ENCODE results near the gene CMTR2. TPM values are rescaled to one million over a fixed set of nuclear protein-coding genes. Genes with fewer than 3 reads are reported as not detected.
"Not testable (repeated sequence)": the region's sequence is repeated elsewhere in the genome, so short reads cannot be mapped to it uniquely, and the experiment has no call there.

CMTR2 gene, protein sequence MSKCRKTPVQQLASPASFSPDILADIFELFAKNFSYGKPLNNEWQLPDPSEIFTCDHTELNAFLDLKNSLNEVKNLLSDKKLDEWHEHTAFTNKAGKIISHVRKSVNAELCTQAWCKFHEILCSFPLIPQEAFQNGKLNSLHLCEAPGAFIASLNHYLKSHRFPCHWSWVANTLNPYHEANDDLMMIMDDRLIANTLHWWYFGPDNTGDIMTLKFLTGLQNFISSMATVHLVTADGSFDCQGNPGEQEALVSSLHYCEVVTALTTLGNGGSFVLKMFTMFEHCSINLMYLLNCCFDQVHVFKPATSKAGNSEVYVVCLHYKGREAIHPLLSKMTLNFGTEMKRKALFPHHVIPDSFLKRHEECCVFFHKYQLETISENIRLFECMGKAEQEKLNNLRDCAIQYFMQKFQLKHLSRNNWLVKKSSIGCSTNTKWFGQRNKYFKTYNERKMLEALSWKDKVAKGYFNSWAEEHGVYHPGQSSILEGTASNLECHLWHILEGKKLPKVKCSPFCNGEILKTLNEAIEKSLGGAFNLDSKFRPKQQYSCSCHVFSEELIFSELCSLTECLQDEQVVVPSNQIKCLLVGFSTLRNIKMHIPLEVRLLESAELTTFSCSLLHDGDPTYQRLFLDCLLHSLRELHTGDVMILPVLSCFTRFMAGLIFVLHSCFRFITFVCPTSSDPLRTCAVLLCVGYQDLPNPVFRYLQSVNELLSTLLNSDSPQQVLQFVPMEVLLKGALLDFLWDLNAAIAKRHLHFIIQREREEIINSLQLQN
- total RNA-seq (2014; rRNA removed; shearing (Covaris generic)), result 40.8 and 41.6 TPM in 2 replicates

DNA sequence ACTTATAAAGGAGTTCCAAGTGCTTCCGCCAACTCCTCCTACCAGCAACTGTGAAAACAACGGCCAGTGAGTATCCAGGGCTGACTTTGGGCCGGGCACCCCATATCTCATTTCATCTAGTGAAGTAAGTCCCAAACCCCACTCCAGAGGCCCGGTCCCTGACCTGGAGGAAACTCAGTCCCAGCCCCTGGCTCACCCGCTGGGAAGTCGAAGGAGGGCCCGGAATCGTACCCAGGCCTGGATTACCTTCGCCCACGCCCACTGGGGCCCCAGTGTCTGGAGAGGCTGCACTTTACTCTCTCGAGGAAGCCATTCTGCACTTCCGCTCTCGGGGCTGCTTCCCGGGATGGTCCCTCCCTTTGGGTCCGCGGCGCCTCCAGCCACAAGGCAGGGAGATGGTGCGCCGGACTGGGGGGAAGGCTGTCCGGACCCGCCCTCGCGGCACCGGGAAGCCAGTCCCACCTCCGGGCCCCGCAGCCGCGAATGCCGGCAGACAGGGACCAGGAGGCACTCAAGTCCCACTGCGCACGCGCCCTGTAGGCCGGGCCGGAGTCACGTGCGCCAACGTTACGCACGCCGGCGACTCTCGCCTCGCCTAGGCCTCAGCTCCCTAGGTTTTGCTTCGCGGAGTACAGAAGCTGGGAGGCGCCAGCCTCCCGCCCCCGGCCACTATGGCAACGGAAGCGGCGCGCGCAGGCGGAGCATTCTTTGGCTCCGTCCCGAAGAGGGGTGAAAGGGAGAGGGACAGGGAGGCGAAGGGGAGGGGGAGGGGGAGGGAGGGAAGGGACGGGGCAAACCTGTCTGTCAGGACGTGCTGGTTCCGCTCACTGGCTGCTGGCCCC lies at the start of gene CMTR2:
TSS of gene CMTR2 (minus strand) at position 513 of the 842 bp plus-strand sequence. CDS start 3,482 bp downstream, outside the sequence.
- peak; percentile 99 for DNase-seq (ENCODE audit: low spot score)

DNA sequence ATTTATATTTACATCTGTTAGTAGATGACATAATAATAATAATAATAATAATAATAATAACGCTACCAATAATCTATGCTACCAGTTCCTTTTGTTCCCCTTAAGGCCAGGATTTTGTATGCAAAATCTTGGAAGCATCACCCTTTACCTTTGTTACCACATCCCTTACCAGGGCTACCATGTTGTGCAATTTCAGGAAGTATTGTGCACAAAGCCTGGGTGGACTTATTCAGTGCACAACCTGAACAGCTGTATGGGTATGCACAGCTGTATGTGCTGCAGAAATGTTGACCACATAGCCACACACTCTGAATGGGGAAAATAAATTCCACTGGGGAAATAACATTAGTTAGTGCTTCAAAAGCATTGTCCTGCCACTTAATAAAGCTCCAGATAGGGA lies 49.4 kb upstream of the CMTR2 start:
- no peak for DNase-seq (ENCODE audit: low spot score)

DNA sequence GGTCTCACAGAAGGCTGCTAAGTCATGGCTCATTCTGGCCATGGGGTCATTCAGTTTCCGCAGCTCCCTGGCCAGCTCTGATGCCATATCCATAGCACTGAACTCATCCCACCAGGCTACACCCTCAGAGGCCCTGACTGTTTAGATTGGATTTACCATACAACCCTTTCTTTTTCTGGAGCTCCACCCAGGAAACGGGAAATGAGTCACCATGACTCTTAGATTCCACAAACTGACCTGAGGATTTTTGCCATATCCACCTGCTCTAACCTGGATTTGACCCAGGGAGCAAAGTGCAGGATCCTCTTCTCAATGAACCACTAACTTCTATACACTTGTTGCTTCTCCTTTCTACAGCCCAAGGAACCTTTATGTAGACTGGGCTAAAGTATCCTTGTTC lies 49.0 kb upstream of the CMTR2 start:
- peak; percentile 97 for DNase-seq (ENCODE audit: low spot score)

DNA sequence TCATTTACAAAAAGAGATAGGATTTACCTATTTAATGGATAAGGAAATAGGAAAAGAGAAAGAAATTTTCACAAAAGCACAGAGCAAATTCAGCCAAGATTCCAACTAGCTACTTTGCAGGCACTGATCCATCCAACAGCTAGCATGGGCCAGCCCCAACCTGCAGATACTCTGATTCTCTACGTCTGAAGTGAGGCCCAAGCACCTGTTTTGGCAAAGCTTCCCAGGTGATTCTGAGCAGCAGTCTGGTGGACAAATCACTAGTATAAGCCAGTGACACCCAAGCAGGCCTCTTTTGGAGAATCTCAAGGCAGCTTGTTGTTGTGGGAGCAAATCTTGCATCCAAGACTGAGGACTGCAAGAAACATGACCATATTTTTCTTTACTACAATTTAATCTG lies 48.4 kb upstream of the CMTR2 start:
- peak; percentile 78 for DNase-seq (ENCODE audit: low spot score)

DNA sequence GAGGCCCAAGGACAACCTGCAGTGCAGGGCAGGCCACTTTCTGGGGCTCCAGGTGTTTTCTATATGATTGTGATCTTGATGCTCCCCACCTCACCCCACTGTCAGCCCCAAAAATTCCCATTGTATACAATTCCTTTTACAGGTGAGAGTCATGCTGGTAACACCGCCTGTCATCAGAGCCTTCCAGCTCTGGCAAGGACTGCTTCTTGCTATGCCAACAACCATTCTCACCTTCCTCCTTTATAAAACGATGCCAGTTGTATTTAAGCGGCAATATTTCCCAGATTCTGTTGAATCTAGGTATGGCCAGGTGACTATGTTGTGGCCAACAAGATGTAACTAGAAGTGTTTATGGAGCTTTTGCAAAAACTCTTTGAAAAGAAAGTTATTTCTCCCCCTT lies 38.9 kb upstream of the CMTR2 start:
- no peak for DNase-seq (ENCODE audit: low spot score)

DNA sequence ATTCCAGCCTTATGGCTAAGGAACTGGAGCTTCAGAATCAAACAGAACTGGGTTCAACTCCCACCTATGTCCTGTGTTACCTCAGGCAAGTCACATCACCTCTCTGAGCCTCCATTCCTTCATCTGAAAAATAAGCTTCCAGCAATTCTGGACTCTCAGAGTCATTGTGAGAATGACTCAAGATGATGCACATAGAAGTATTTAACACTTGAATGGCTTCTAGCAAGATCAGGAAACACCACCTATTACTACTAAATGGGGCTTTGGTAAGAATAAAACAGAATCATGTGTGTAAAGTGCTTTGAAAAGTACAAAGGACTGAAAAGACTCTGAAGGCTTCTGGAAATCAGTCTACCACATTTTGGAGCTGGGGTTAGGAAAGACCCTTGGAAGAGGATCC lies 38.5 kb upstream of the CMTR2 start:
- DNase-seq (ENCODE audit: low spot score), result no peak

DNA sequence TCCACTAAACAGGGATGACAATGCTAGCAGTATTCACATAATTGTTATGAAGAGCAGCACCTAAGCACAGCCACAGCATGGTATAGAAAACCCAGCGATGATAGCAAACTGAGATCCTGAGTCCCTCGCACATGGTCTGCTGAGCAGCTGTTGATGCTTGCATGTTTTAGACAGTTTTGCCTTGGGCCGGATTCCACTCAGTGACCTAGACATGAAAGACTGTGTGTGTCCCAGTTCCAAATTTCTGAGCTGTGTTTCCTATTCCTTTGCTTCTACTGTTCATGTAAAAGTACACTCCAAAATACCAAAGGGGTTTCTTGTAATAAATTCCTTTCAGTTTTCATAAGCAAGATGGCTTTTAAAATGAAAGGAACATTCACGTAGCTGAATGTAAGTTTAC lies 30.8 kb upstream of the CMTR2 start:
- DNase-seq (ENCODE audit: low spot score), result no peak

DNA sequence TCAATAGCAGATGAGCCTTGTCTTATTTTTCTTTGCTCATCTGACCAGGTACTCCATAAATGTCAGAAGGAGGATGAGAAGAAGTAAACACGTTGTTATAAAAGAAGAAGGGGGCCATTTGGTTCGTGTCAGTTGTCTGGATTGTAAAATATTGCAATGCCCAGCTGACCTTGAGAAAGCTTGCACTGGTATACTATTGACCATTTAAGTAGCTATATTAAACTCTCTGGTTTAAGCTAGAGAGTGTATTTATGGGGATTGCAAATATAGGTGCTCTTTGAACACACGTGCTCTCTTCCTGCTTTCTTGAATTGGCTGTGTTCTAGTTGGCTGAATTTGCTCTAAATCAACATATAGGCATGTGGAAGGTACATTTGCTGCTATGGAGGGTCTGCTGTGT lies 26.1 kb upstream of the CMTR2 start:
- DNase-seq (ENCODE audit: low spot score), result no peak

DNA sequence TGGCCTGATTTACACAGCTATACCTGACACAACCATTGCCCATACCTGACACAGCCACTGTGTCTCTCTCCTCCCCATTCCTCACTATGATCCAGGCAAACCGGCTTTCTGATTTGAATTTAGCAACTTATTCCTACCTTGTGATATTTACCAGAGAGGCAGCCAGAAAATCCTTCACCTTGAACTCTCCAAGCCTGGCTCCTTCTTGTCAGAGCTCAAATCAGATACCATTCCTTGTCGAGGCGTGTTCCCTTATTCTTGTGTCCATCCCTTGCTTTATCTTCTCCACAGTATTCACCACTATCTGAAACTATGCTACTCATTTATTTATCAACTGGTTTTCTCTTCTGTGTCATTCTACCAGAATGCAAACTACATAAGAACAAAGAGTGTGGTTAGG lies 24.4 kb upstream of the CMTR2 start:
- DNase-seq (ENCODE audit: low spot score), result not testable (repeated sequence)

DNA sequence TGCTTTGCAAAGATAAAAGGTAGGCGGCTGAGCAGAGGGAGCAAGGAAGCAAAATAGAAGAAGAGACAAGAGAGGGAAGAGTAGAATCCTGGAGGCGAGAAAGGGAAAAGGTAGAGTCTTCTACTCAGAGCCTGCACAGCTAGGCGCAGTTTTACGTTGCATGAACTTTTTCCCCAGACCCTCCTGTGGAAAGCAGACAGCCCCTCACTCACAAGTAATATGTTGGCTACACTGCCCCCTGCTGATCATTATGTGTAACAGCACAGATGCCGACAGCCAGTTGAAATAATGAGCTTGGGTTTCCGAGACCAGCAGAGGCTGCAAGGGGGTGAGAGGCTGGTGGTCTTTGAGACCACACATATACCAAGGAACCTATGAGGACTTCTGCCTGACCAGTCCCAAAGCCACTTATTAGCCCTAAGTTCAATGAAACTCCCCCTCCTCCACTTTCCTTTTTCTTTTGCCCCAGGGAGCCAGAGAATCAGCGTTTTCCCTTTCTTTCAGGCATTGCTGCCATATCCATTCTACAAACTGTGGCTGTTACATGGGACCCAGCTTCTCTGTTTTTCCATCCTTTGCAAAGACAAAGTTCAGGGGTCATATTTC lies 22.5 kb upstream of the CMTR2 start:
- peak; percentile 25 for DNase-seq (ENCODE audit: low spot score)

DNA sequence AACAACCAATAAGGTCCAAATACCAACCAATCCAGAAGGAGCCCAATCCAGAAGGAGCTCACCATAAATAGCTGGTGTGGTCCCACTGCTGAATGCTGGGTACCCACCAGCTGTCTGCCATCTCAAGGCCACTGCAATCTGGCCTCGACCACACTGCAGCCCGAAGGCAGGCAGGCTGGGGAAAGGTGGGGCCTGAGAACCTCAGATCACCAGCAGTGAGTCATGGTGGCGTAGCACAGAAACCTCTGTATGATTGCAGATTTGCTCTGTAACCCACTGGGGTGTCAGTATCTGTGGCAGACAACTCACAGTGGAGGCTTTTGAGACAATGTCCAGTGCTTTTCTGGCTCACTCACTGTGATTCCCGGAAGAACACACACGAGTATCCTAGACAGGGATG lies 14.7 kb upstream of the CMTR2 start:
- DNase-seq (ENCODE audit: low spot score), result no peak

DNA sequence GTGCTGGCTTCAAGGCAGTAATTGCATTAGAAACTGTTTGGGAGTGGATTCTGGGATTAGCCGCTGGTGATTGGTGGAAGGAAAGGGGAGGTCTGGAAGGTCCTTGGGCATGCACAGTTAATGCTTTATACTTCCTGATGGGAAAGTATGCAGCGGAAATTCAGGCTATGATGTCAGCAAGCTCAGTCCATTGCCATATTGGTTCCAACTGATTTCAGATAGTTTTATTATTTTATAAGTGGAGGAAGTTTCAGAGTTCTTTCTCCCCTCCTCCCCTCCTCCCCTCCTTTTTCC lies 8.1 kb upstream of the CMTR2 start:
- DNase-seq (ENCODE audit: low spot score), result no peak

DNA sequence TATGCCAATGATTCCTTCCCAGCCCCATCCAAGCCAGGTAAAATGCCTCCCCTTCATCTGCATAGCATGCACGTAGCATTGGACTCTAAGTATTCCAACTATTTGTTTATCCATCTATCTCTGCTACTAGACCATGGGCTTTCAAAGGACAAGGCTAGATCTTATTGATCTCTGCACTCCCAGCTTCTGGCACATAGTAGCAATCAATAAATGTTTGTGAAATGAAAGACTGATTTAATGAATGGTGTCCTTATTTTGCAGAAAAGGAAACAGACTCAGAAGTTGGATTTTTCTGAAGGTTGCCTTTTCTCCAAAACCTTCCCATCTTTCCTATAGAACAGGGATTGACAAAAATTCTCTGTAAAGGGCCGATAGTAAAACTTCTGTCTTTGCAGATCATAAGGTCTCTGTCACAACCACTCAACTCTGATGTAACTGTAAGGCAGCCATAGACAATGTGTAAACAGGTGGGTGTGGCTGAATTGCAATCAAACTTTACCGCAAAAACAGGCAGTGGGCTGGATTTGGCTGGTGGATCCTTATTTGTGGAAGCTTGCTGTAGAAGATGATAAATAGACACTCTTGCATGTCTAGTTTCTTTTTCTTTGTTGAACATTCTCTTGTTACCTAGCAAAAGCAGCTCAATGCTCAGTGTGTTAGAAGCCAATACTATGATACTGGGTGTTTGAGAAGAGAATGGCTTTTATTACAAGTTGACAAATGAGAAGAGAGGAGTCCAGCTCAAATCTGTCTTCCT lies 7.6 kb upstream of the CMTR2 start:
- DNase-seq (ENCODE audit: low spot score), result no peak

DNA sequence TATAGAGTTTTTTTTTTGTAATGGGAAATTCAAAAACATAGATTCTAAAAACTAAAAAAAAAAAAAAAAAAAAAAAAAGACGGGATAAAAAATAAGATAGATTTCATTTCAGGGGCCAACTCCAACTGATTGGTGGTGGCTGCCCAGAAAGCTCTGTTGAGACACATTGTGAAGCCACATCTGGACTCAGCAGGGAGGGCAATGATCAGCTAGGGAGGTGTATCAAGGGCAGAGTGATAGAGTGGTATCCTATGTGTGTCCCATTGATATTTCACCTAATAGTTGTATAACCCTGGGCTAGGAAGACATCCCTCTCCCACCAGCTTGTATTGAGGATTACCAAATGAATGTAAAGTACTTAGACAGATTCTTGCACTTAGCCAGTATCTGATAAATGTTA lies 6.7 kb upstream of the CMTR2 start:
- DNase-seq (ENCODE audit: low spot score), result no peak

DNA sequence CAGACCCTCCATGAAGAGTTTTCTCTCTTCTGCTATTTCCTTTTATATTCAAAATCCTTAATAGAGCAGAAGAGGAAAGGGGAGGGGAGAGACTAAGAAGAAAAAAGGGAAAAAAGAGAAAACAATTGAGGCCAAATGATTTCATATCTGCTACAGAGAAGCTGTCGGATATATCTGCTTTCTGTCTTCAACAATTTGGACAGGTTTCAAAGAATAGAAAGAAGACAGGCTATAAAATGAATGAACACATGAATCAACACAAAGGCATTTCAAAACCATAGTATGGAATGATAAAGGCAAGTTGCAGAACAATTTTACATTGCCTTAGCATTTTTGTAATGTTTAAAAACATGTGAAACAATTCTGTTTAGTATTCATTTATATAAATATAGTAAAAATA lies 4.7 kb upstream of the CMTR2 start:
- DNase-seq (ENCODE audit: low spot score), result no peak

DNA sequence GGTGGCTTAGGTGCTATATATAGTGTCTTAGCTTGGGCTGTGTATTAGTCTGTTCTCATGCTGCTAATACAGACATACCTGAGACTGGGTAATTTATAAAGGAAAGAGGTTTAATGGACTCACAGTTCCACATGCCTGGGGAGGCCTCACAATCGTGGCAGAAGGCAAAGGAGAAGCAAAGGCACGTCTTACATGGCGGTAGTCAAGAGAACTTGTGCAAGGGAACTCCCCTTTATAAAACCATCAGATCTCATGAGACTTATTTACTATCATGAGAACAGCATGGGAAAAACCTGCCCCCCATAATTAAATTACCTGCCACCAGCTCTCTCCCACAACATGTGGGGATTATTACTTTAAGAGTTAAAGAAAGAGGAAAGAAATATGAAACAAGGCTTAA lies 2.9 kb upstream of the CMTR2 start:
- not testable (repeated sequence) for DNase-seq (ENCODE audit: low spot score)

DNA sequence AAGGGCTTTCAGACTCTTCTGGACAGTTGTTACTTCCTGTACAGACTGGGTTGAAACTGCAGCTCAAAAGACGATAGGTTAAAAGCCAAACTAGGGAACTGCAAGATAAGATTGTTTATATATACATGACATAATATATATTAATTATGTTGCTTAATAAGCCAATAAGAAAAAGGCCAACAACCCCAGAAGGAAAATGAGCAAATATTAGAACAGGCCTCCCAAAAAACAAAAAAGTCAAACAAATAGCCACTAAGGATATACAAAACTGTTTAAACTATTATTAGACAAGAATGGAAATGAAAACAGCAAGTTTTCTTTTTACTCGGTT lies 495 bp upstream of the CMTR2 start:
- no peak for DNase-seq (ENCODE audit: low spot score)

DNA sequence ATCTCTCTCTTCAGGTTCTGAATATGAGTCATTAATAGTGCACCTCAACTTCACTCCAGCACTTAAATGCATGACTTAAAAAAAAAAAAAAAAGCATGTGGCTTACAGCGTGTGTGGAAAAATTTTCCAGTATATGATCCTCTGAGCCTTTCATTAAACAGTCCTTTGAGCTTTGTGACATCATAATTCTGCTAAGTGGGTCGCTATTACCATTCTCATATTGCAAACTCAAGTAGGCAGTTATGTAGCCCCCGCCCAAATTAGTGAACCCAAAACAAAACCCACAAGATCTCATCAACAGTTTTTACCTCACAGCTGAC lies 672 bp downstream of the CMTR2 start:
- no peak for DNase-seq (ENCODE audit: low spot score)

DNA sequence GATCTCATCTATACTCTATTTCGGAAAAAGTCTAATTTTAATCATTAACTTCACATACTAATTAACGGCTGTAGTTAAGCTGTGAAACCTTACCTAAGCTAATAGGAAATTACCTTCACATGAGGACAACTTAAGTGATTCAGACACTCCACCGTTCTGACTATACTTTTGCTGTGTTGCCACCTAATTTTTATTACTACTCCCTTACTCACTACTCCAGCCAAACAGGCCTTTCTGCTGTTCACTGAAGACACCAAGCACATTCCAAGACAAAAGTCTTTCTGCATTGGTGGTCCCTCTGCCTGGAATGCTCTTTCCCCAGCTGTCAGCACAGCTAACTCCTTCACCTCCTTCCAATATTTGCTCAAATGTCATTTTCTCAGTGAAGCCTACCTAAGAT lies 1.3 kb downstream of the CMTR2 start:
- peak; percentile 39 for DNase-seq (ENCODE audit: low spot score)

DNA sequence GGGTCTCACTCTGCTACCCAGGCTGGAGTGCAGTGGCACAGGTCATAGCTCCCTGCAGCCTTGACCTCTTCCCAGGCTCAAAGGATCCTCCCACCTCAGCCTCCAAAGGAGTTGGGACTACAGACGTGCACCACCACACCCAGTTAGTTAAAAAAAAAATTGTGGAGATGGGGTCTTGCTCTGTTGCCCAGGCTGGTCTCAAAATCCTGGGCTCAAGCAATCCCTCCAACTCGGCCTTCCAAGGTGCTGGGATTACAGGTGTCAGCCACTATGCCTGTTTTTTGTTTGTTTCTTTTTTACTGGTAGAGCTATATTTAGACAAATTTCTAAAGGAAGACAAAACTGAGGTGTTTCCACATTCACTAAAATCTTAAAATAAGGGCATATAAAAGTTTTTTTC lies 1.7 kb downstream of the CMTR2 start:
- DNase-seq (ENCODE audit: low spot score), result no peak

DNA sequence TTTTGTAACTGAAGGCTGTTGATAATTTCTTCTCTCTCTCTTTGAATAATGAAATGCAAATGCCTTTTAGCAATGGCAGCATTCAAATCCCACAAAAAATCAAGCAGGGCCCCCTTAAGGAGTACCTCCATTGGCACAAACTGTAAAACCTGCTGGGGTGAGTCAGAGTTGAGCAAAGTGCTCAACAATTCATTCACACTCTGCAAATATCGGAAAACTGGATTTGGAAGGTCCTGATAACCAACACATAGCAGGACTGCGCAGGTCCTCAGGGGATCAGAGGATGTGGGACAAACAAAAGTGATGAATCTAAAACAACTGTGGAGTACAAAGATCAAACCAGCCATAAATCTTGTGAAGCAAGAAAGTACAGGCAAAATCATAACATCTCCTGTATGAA lies 5.6 kb downstream of the CMTR2 start:
- DNase-seq (ENCODE audit: low spot score), result no peak

All from HT-29 (cell line).